Keratinocyte (primary cell): ENCODE results near the gene TAGLN3. TPM values are rescaled to one million over a fixed set of nuclear protein-coding genes. Genes with fewer than 3 reads are reported as not detected.

Experiments
- DNase-seq: peaks from one replicate; pipeline ENCODE4 v3.0.0-alpha.2; 2011; ENCODE audit warnings: low read depth, missing footprints, low spot score
- FAIRE-seq: peaks from 2 replicates; lab custom pipeline; 2011; peaks lifted over from hg19 to GRCh38; lab: Jason Lieb, UNC
- H2AFZ ChIP-seq: 2 replicates; pipeline ENCODE4 v1.6.0; 2012; ENCODE audit warnings: low read length, control low read depth, inconsistent platforms; ENCODE audit not compliant: control insufficient read depth
- H3K27ac ChIP-seq: 2 replicates; pipeline ENCODE4 v1.5.1; 2011; ENCODE audit warnings: low read length; ENCODE audit not compliant: control insufficient read depth, insufficient read depth
- H3K27me3 ChIP-seq: 3 replicates; pipeline ENCODE4 v1.6.0; 2011; ENCODE audit warnings: low read length; ENCODE audit not compliant: control insufficient read depth, insufficient read depth; ENCODE audit errors: extremely low read depth
- H3K36me3 ChIP-seq, 2 experiments: 2 replicates in 1 of 2; 3 replicates in 1 of 2; pipeline ENCODE4 v1.5.1; 2011; ENCODE audit warnings: low read length in 2 of 2, mild to moderate bottlenecking in 1 of 2; ENCODE audit not compliant: control insufficient read depth in 2 of 2, insufficient read depth in 2 of 2; ENCODE audit errors: extremely low read depth in 1 of 2
- H3K4me1 ChIP-seq: 3 replicates; pipeline ENCODE4 v1.5.1; 2011; ENCODE audit warnings: low read length; ENCODE audit not compliant: control insufficient read depth, insufficient read depth; ENCODE audit errors: extremely low read depth
- H3K4me2 ChIP-seq: 3 replicates; pipeline ENCODE4 v1.6.0; 2011; ENCODE audit warnings: low read depth, low read length; ENCODE audit not compliant: control insufficient read depth, insufficient read depth; ENCODE audit errors: extremely low read depth
- H3K4me3 ChIP-seq, 3 experiments: fragments of 200-600 bp in 1 of 3; sonication (generic) in 1 of 3; 2 replicates in 2 of 3; 3 replicates in 1 of 3; pipeline ENCODE4 v1.5.1; 2011 to 2016; ENCODE audit warnings: low read length in 3 of 3, mild to moderate bottlenecking in 3 of 3, control low read depth in 2 of 3, inconsistent platforms in 1 of 3, low read depth in 1 of 3, mixed read lengths in 1 of 3, mixed run types in 1 of 3, moderate library complexity in 1 of 3; ENCODE audit not compliant: control insufficient read depth in 2 of 3, insufficient read depth in 2 of 3; ENCODE audit errors: extremely low read depth in 1 of 3
- H3K79me2 ChIP-seq: 2 replicates; pipeline ENCODE4 v1.6.0; 2012; ENCODE audit warnings: low read length; ENCODE audit not compliant: control insufficient read depth, insufficient read depth
- H3K9ac ChIP-seq: 3 replicates; pipeline ENCODE4 v1.6.0; 2011; ENCODE audit warnings: low read length; ENCODE audit not compliant: control insufficient read depth, insufficient read depth; ENCODE audit errors: extremely low read depth
- H3K9me1 ChIP-seq: 3 replicates; pipeline ENCODE4 v1.6.0; 2011; ENCODE audit warnings: low read length; ENCODE audit not compliant: control insufficient read depth, insufficient read depth; ENCODE audit errors: extremely low read depth
- H3K9me3 ChIP-seq: 2 replicates; pipeline ENCODE4 v1.5.1; 2012; ENCODE audit warnings: low read depth, low read length; ENCODE audit not compliant: control insufficient read depth
- H4K20me1 ChIP-seq: 3 replicates; pipeline ENCODE4 v1.6.0; 2011; ENCODE audit warnings: low read length; ENCODE audit not compliant: control insufficient read depth, insufficient read depth; ENCODE audit errors: extremely low read depth
- CTCF ChIP-seq, 3 experiments: IDR thresholded peaks in 1 of 3; conservative IDR thresholded peaks in 1 of 3; optimal IDR thresholded peaks in 1 of 3; 2 replicates in 2 of 3; 3 replicates in 1 of 3; pipeline versions ENCODE3 to v1.5.1; 2011; ENCODE audit warnings: low read length in 3 of 3, mild to moderate bottlenecking in 3 of 3, moderate library complexity in 2 of 3, control low read depth in 1 of 3, inconsistent platforms in 1 of 3; ENCODE audit not compliant: insufficient read depth in 2 of 3; ENCODE audit errors: extremely low read depth in 1 of 3
- EZH2 ChIP-seq: IDR thresholded peaks from one replicate; pipeline ENCODE4 v1.6.1; 2012; ENCODE audit warnings: inconsistent platforms, mild to moderate bottlenecking, low read length, moderate library complexity
- dilution Hi-C: fragments of 300-500 bp; cut with MboI; formaldehyde crosslinking; loops from one replicate; pipeline ENCODE4 v1.7.0; 2020; ENCODE audit warnings: low sequenced_read_pairs; ENCODE audit not compliant: extremely low pct_ligation_motif_present
- polyA plus RNA-seq, 5 experiments: library from polyadenylated mRNA; depleted of rRNA in 3 of 5; stranded (reverse) in 3 of 5; stranded (forward) in 1 of 5; unstranded in 1 of 5; fragments of >200 nt; gene quantifications; 1 replicate in 1 of 5; 2 replicates in 3 of 5; 3 replicates in 1 of 5; pipeline versions ENCODE4 v1.2.1 to v1.2.3, GENCODE V29; 2011 to 2012; ENCODE audit warnings: missing spikeins in 2 of 5, low read depth in 1 of 5, low replicate concordance in 1 of 5

TAGLN3 gene
- polyA plus RNA-seq, 1 donor (not counting 4 experiments of a cell fraction or from before 2014, with no cell fraction given) = 8.9 TPM

DNA sequence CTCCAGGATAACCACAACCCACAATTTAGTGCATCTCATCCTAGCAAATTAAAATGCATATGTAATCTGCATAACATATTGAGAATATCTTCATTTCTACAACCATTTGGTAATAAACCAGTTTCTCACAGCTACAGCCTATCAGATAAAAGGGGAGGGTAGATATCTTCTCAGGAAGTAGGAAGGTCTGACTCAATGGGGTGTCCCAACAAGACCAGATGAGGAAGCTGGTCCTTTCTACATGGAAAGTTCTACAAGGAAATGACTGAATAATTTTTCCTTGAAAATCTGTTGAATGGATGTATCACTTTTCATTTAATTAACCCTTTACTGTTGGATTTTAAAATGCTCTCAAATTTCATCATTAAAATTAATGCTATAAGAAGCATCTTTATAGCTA is 18.4 kb downstream of the TAGLN3 start:
- H3K9me1 ChIP-seq = no peaks in the 10 kb centered on the region
- no peaks in the 10 kb centered on the region for H3K36me3 ChIP-seq
- H3K9me3 ChIP-seq = no peaks in the 10 kb centered on the region
- no peaks in the 10 kb centered on the region for H3K79me2 ChIP-seq
- peaks cover 3% of the 10 kb centered on the region for H3K4me1 ChIP-seq
- H3K9ac ChIP-seq = no peak overlapping the region
- H3K27me3 ChIP-seq = no peaks in the 10 kb centered on the region
- dilution Hi-C loops = no loop called here
- H3K4me3 ChIP-seq = no peak overlapping the region
- no peak overlapping the region for H2AFZ ChIP-seq
- FAIRE-seq (no peak), DNase-seq (no peak)
- H4K20me1 ChIP-seq = no peaks in the 10 kb centered on the region
- no peak for TF ChIP-seq CTCF (optimal IDR thresholded peaks at IDR 0.05 in 1 of 3, IDR thresholded peaks at IDR 0.05 in 1 of 3, conservative IDR thresholded peaks at IDR 0.05 in 1 of 3; ENCODE audit: extremely low read depth in 1 of 3, insufficient read depth in 2 of 3, low read length in 3 of 3)
- TF ChIP-seq EZH2 = no peak
- H3K4me2 ChIP-seq = no peak overlapping the region
- H3K27ac ChIP-seq = no peak overlapping the region

- Histone ChIP-seq H3K27me3 (no peaks in the 10 kb centered on the region), H2AFZ (no peak overlapping the region), H3K36me3 (no peaks in the 10 kb centered on the region), H4K20me1 (no peaks in the 10 kb centered on the region), H3K9me3 (no peaks in the 10 kb centered on the region), H3K4me1 (no peaks in the 10 kb centered on the region), H3K4me3 (no peak overlapping the region), H3K9me1 (no peaks in the 10 kb centered on the region), H3K9ac (no peak overlapping the region), H3K27ac (no peak overlapping the region), H3K4me2 (no peak overlapping the region), H3K79me2 (no peaks in the 10 kb centered on the region)
- dilution Hi-C loops = no loop called here
- DNase-seq = no peak
- FAIRE-seq = no peak
- TF ChIP-seq CTCF (optimal IDR thresholded peaks at IDR 0.05 in 1 of 3, IDR thresholded peaks at IDR 0.05 in 1 of 3, conservative IDR thresholded peaks at IDR 0.05 in 1 of 3; ENCODE audit: extremely low read depth in 1 of 3, insufficient read depth in 2 of 3, low read length in 3 of 3) (no peak), EZH2 (no peak)
Observed at GRCh38 chr3:112018712-112019111, 20.0 kb downstream of the TAGLN3 start.
